ENCODE results near the gene TOP3B. TPM values are rescaled to one million over a fixed set of nuclear protein-coding genes. Genes with fewer than 3 reads are reported as not detected.

Gene TOP3B
- total RNA-seq, 2 experiments from 2014 or later, result 82.6 to 98.7 TPM

DNA sequence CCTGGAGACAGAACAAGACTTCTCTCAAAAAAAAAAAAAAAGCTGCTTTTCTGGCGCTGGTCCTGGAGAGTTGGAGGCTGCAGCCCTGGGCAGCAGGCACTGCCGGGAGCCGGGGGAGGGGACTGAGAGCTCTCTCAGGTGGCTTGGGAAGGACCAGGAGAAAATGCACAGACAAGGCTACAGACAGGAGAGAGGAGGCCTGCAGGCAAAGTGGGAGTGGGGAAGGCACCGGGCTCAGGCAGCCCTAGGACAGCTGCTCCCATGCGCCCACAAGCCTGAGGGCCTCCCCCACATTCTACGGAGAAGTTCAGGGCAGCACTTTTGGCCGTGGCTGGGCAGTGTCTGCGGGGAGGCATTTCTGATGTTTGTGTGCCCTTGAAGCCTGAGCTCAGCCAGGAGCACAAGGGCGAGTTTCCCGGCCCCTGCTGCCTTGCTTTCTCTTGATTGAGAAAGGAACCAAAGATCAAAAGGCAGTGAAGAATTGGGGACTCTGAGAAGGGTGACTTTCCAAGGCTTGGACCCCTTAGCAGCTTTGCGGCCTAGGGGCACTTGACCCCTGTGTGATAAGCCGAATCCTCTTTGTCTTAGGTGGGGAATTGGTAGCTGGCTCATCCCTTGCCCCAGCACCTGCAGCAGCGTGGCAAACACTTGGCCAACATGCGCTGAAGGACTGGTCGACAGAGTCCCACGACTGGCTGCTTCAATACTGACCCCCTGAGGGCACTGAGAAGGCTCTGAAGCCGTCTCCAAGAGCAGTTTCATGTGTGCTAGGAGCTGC lies 65.2 kb downstream of the TOP3B start:
- H4K20me1 ChIP-seq (ENCODE audit: insufficient read depth, low read length), result no peaks in the 10 kb centered on the region
- no peaks in the 10 kb centered on the region for H3K9me2 ChIP-seq (ENCODE audit: insufficient read depth, low read length)
- ChIA-PET POLR2A (interaction anchor here (0.7 kb wide), 2 partner anchors 44 to 102 kb away, joined by 4 to 5 read pairs; no protein-coding TSS in a partner anchor), CTCF (ENCODE audit: unreplicated experiment) (no interaction called here)
- H3K4me2 ChIP-seq (ENCODE audit: low read length), result no peak overlapping the region
- no peaks in the 10 kb centered on the region for H3K79me2 ChIP-seq (ENCODE audit: insufficient read depth, low read depth, low read length)
- H3K9me3 ChIP-seq (ENCODE audit: low read length), result no peaks in the 10 kb centered on the region
- no peak for DNase-seq (ENCODE audit: low spot score)
- no peak overlapping the region for H2AFZ ChIP-seq (ENCODE audit: low read length)
- TF ChIP-seq, protein P1, sequence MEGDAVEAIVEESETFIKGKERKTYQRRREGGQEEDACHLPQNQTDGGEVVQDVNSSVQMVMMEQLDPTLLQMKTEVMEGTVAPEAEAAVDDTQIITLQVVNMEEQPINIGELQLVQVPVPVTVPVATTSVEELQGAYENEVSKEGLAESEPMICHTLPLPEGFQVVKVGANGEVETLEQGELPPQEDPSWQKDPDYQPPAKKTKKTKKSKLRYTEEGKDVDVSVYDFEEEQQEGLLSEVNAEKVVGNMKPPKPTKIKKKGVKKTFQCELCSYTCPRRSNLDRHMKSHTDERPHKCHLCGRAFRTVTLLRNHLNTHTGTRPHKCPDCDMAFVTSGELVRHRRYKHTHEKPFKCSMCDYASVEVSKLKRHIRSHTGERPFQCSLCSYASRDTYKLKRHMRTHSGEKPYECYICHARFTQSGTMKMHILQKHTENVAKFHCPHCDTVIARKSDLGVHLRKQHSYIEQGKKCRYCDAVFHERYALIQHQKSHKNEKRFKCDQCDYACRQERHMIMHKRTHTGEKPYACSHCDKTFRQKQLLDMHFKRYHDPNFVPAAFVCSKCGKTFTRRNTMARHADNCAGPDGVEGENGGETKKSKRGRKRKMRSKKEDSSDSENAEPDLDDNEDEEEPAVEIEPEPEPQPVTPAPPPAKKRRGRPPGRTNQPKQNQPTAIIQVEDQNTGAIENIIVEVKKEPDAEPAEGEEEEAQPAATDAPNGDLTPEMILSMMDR (conservative IDR thresholded peaks at IDR 0.05; ENCODE audit: low read length), result no peak
- no peak for TF ChIP-seq EZH2phosphoT487 (IDR thresholded peaks at IDR 0.05; ENCODE audit: borderline replicate concordance, low read depth, low read length)
- H3K4me1 ChIP-seq (ENCODE audit: insufficient read depth, low read length, poor library complexity, severe bottlenecking), result peaks cover 3% of the 10 kb centered on the region
- H3K36me3 ChIP-seq (ENCODE audit: insufficient read depth, low read length), result no peaks in the 10 kb centered on the region
- no peak overlapping the region for H3K27ac ChIP-seq (ENCODE audit: low read depth, low read length, poor library complexity, severe bottlenecking)
- intact Hi-C loops (cut with micrococcal nuclease; ENCODE audit: unreplicated experiment), result no loop called here
- BruUV-seq (replicated peaks), result no TSS peak
- H3K4me3 ChIP-seq (ENCODE audit: low read depth, low read length, poor library complexity, severe bottlenecking), result no peak overlapping the region

DNA sequence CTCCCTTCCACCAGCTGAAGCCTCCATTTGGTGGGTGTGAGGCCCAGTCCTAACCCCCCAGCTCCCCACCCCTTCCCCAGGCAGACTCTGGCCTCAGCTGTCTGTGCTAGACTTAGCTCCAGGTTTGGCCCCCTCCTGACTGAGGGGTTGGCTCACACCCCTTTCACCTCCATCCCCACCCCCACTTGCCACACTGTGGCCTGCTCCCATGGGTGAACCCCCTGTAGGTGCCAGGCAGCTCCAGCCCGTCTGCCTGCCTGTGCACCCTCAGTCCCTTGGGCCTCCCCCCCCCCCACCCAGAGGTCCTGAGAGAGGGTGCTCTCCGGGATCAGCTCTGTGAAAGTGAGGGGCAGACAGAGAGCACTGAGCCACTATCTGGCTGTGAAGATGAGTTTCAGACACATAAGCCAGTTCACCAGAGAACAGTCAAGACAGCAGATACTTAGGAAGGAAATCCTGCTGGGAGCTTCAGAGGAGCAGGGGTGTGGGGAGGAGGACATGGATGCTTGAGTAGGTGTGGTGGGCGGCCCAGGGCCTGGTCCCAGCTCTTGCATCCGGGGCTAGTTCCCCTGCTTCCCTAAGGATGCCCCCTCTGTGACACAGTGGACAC lies 66.2 kb downstream of the TOP3B start:
- BruUV-seq (replicated peaks), result no TSS peak
- Histone ChIP-seq H3K4me2 (ENCODE audit: low read length) (no peak overlapping the region), H3K4me1 (ENCODE audit: insufficient read depth, low read length, poor library complexity, severe bottlenecking) (peaks cover 10% of the 10 kb centered on the region), H3K9me3 (ENCODE audit: low read length) (no peaks in the 10 kb centered on the region), H2AFZ (ENCODE audit: low read length) (no peak overlapping the region), H3K79me2 (ENCODE audit: insufficient read depth, low read depth, low read length) (no peaks in the 10 kb centered on the region), H3K4me3 (ENCODE audit: low read depth, low read length, poor library complexity, severe bottlenecking) (no peak overlapping the region), H3K9me2 (ENCODE audit: insufficient read depth, low read length) (no peaks in the 10 kb centered on the region), H3K36me3 (ENCODE audit: insufficient read depth, low read length) (no peaks in the 10 kb centered on the region), H3K27ac (ENCODE audit: low read depth, low read length, poor library complexity, severe bottlenecking) (no peak overlapping the region), H4K20me1 (ENCODE audit: insufficient read depth, low read length) (no peaks in the 10 kb centered on the region)
- ChIA-PET POLR2A (interaction anchor here (0.7 to 0.8 kb wide), 2 partner anchors 14 to 43 kb away, joined by 3 to 4 read pairs; no protein-coding TSS in a partner anchor), CTCF (ENCODE audit: unreplicated experiment) (no interaction called here)
- no peak for TF ChIP-seq EZH2phosphoT487 (IDR thresholded peaks at IDR 0.05; ENCODE audit: borderline replicate concordance, low read depth, low read length)
- TF ChIP-seq, protein P1 (conservative IDR thresholded peaks at IDR 0.05; ENCODE audit: low read length), result no peak
- no peak for DNase-seq (ENCODE audit: low spot score)
- intact Hi-C loops (cut with micrococcal nuclease; ENCODE audit: unreplicated experiment), result no loop called here
